SK-N-SH (cell line): ENCODE data around the gene NCAPD3. TPM values are rescaled to one million over a fixed set of nuclear protein-coding genes. Genes with fewer than 3 reads are reported as not detected.
A peak's percentile ranks its signal among the peaks of the same experiment; 100 is the strongest.

Source experiments
- CTCF ChIA-PET: fragments of 300-600, 350-600 bp; formaldehyde crosslinking; extraction: SDS; loops from one replicate; lab custom pipeline; 2021; lab: Yijun Ruan, JAX
- POLR2A ChIA-PET: fragments of 350-600 bp; sonication (Branson Sonifier 250); formaldehyde crosslinking; extraction: SDS; loops from one replicate; lab custom pipeline; 2020; ENCODE audit warnings: antibody characterized with exemption, inconsistent platforms; lab: Yijun Ruan, JAX
- DNase-seq: peaks from one replicate; pipeline ENCODE4 v3.0.0; 2012
- H2AFZ ChIP-seq: fragments of 200-600 bp; sonication (generic); 2 replicates; pipeline ENCODE4 v1.8.1; 2016; ENCODE audit warnings: antibody characterized with exemption, mild to moderate bottlenecking, low read depth
- H3F3A ChIP-seq: fragments of 200-600 bp; sonication (generic); replicated peaks from 2 replicates; pipeline ENCODE3; 2016; ENCODE audit warnings: antibody characterized with exemption, mild to moderate bottlenecking; ENCODE audit not compliant: insufficient read depth
- H3K27ac ChIP-seq, 2 experiments: fragments of 200-500 bp in 1 of 2; fragments of 200-600 bp in 1 of 2; sonication (Bioruptor generic) in 1 of 2; sonication (generic), shearing (Covaris generic) in 1 of 2; 2 replicates each; pipeline versions ENCODE4 v1.5.1 to v1.6.1; 2014 to 2016; ENCODE audit warnings: low read depth in 2 of 2, inconsistent platforms in 1 of 2, low read length in 1 of 2, mild to moderate bottlenecking in 1 of 2, mixed read lengths in 1 of 2
- H3K27me3 ChIP-seq: fragments of 200-600 bp; sonication (generic), shearing (Covaris generic); 2 replicates; pipeline ENCODE4 v1.6.1; 2016; ENCODE audit warnings: mixed run types; ENCODE audit not compliant: insufficient read depth
- H3K36me3 ChIP-seq, 2 experiments: fragments of 200-500 bp in 1 of 2; fragments of 200-600 bp in 1 of 2; sonication (Bioruptor generic) in 1 of 2; sonication (generic) in 1 of 2; replicated peaks in 1 of 2; 2 replicates each; pipeline versions ENCODE3 to v1.5.1; 2014 to 2016; ENCODE audit warnings: low read length in 1 of 2, mild to moderate bottlenecking in 1 of 2; ENCODE audit not compliant: insufficient read depth in 2 of 2, control insufficient read depth in 1 of 2
- H3K4me1 ChIP-seq, 2 experiments: fragments of 200-500 bp in 1 of 2; fragments of 200-600 bp in 1 of 2; sonication (Bioruptor generic) in 1 of 2; sonication (generic), shearing (Covaris generic) in 1 of 2; 2 replicates each; pipeline versions ENCODE4 v1.5.1 to v1.6.1; 2014 to 2016; ENCODE audit warnings: low read depth in 1 of 2, low read length in 1 of 2, mixed run types in 1 of 2; ENCODE audit not compliant: insufficient read depth in 2 of 2, control insufficient read depth in 1 of 2
- H3K4me2 ChIP-seq: fragments of 200-600 bp; sonication (generic), shearing (Covaris generic); 2 replicates; pipeline ENCODE4 v1.6.1; 2017; ENCODE audit warnings: mixed run types
- H3K4me3 ChIP-seq, 2 experiments: fragments of 200-500 bp in 1 of 2; fragments of 200-600 bp in 1 of 2; sonication (Bioruptor generic) in 1 of 2; sonication (generic), shearing (Covaris generic) in 1 of 2; 2 replicates each; pipeline versions ENCODE4 v1.5.1 to v1.8.1; 2014 to 2016; ENCODE audit warnings: low read depth in 2 of 2, inconsistent platforms in 1 of 2, low read length in 1 of 2, mild to moderate bottlenecking in 1 of 2, mixed read lengths in 1 of 2, moderate library complexity in 1 of 2
- H3K79me2 ChIP-seq: fragments of 200-600 bp; sonication (generic); 2 replicates; pipeline ENCODE4 v1.8.1; 2017; ENCODE audit warnings: mild to moderate bottlenecking; ENCODE audit not compliant: insufficient read depth
- H3K9ac ChIP-seq: fragments of 200-600 bp; sonication (generic); 2 replicates; pipeline ENCODE4 v1.6.1; 2017; ENCODE audit warnings: mixed run types
- H3K9me2 ChIP-seq: fragments of 200-600 bp; sonication (generic); 2 replicates; pipeline ENCODE4 v1.6.1; 2017; ENCODE audit warnings: mixed run types
- H3K9me3 ChIP-seq: fragments of 200-600 bp; sonication (generic); 2 replicates; pipeline ENCODE4 v1.6.1; 2017; ENCODE audit warnings: mixed run types, mild to moderate bottlenecking, moderate library complexity
- H4K20me1 ChIP-seq: fragments of 200-600 bp; sonication (generic); 2 replicates; pipeline ENCODE4 v1.6.1; 2017; ENCODE audit warnings: mild to moderate bottlenecking, mixed run types; ENCODE audit not compliant: insufficient read depth
- ELF1 ChIP-seq: IDR thresholded peaks from 2 replicates; pipeline ENCODE4 v1.4.0; 2012
- FOXM1 ChIP-seq: IDR thresholded peaks from 2 replicates; pipeline ENCODE4 v1.4.0; 2012; ENCODE audit warnings: low read depth, mild to moderate bottlenecking
- GABPA ChIP-seq: IDR thresholded peaks from 2 replicates; pipeline ENCODE4 v1.4.0; 2012; ENCODE audit warnings: low read depth, mild to moderate bottlenecking
- JUND ChIP-seq: IDR thresholded peaks from 2 replicates; pipeline ENCODE4 v1.4.0; 2012
- MXI1 ChIP-seq: IDR thresholded peaks from 2 replicates; pipeline ENCODE4 v1.6.1; 2012; ENCODE audit warnings: mild to moderate bottlenecking, low read depth, low read length, improper control_type of control experiment
- NFIC ChIP-seq: IDR thresholded peaks from 2 replicates; pipeline ENCODE4 v1.4.0; 2012; ENCODE audit warnings: borderline replicate concordance
- POLR2AphosphoS5 ChIP-seq: IDR thresholded peaks from 2 replicates; pipeline ENCODE4 v1.6.1; 2012; ENCODE audit warnings: low read depth, low read length
- RFX5 ChIP-seq: IDR thresholded peaks from 2 replicates; pipeline ENCODE4 v1.6.1; 2012; ENCODE audit warnings: mild to moderate bottlenecking, improper control_type of control experiment, low read length
- SIN3A ChIP-seq: IDR thresholded peaks from 2 replicates; pipeline ENCODE4 v1.6.1; 2012; ENCODE audit warnings: low read depth, mild to moderate bottlenecking, low read length, moderate library complexity, borderline replicate concordance
- TAF1 ChIP-seq: IDR thresholded peaks from 2 replicates; pipeline ENCODE4 v1.6.1; 2012; ENCODE audit warnings: low read depth, mild to moderate bottlenecking, low read length, moderate library complexity, borderline replicate concordance
- TCF12 ChIP-seq: IDR thresholded peaks from 2 replicates; pipeline ENCODE4 v1.4.0; 2012
- WGBS: methylation state at CpG from one replicate; pipeline ENCODE4 v1.1.6; 2017; ENCODE audit warnings: low lambda C conversion rate; 5-methylcytosine and 5-hydroxymethylcytosine counted together
- polyA plus RNA-seq, 3 experiments: library from polyadenylated mRNA; depleted of rRNA; stranded (reverse); fragments of >200 nt; gene quantifications; 2 replicates each; pipeline ENCODE4 v1.2.3, GENCODE V29; 2012
- TF ChIP-seq, protein P1 (sequence below): IDR thresholded peaks from 2 replicates; pipeline ENCODE4 v1.4.0; 2012; ENCODE audit warnings: low read depth
- TF ChIP-seq, protein P2 (sequence below): IDR thresholded peaks from 2 replicates; pipeline ENCODE4 v1.4.0; 2012; ENCODE audit warnings: low read depth, borderline replicate concordance
- TF ChIP-seq, protein P3 (sequence below): IDR thresholded peaks from 2 replicates; pipeline ENCODE4; 2012
- TF ChIP-seq, protein P4 (sequence below): IDR thresholded peaks from 2 replicates; pipeline ENCODE4 v1.6.1; 2012; ENCODE audit warnings: mild to moderate bottlenecking, low read depth, low read length, moderate library complexity
- TF ChIP-seq, protein P5 (sequence below): fragments of 200-600 bp; sonication (generic); IDR thresholded peaks from 2 replicates; pipeline ENCODE4 v1.6.1; 2017; ENCODE audit warnings: antibody characterized with exemption, mild to moderate bottlenecking, moderate library complexity

The NCAPD3 gene
- polyA plus RNA-seq, 1 of the 3 experiments (the other 2 are of a cell fraction): 19.5 TPM

DNA sequence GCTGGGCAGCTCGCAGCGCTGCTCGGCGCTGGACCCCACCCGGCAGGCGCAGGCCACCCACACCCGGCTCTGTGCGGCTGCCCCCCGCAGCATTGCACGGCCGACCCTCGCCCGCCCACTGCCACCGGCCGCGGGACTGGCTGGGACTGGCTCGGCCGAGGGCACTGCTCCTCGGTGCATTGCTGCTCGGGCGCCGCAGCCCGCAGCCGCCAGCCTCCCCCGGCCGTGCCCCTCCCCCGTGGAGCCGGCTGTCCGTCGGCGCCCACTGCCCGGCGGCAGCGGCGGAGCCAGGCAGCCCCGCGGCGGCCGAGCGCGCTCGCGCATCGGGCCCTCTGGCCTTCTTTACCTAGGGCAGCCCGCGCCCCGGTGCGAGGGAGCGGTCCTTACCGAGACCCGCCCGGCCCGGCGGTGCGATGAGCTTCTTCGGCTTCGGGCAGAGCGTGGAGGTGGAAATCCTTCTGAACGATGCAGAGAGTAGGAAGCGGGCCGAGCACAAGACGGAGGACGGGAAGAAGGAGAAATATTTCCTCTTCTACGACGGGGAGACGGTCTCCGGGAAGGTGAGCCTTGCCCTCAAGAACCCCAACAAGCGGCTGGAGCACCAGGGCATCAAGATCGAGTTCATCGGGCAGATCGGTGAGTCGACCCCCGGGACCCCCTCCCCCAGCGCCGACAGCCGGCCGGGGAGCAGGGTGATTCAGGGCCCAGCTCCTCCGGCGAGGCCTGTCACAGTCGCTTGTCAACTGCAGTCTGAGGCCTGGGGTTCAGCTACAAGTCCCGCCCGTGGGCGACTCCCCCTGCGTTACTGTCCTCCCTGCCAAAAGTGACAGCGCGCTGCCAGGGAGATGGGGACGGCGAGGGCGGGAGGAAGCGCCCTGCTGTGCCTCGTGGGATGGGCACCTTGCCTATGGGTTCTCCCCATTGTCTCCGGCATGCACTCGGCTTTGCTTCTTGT is 1.2 kb upstream of the NCAPD3 start:
- Histone ChIP-seq H3K36me3 (peaks cover 12 to 17% of the 10 kb centered on the region in 2 experiments), H3K27ac (peak overlapping the region; percentile 85 to 90; a peak in 3 of 4 replicates), H3F3A (no peaks in the 10 kb centered on the region), H3K9me3 (no peaks in the 10 kb centered on the region), H3K27me3 (no peaks in the 10 kb centered on the region), H3K4me2 (peak overlapping the region; percentile 88), H3K79me2 (peaks cover 83% of the 10 kb centered on the region), H3K9me2 (no peaks in the 10 kb centered on the region), H3K4me3 (peak overlapping the region; percentile 79 to 94), H3K9ac (peak overlapping the region; percentile 78), H2AFZ (peak overlapping the region; percentile 50), H3K4me1 (peaks cover 6 to 41% of the 10 kb centered on the region in 2 experiments; a peak in 3 of 4 replicates), H4K20me1 (peaks cover 13% of the 10 kb centered on the region)
- no peak for TF ChIP-seq JUND
- TF ChIP-seq GABPA: no peak; the same call in 1 of the 2 replicates
- peak; percentile 89 for TF ChIP-seq MXI1
- no peak for TF ChIP-seq FOXM1
- TF ChIP-seq, protein P1, sequence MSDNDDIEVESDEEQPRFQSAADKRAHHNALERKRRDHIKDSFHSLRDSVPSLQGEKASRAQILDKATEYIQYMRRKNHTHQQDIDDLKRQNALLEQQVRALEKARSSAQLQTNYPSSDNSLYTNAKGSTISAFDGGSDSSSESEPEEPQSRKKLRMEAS: peak; percentile 27; the same call in 1 of the 2 replicates
- TF ChIP-seq, protein P2, sequence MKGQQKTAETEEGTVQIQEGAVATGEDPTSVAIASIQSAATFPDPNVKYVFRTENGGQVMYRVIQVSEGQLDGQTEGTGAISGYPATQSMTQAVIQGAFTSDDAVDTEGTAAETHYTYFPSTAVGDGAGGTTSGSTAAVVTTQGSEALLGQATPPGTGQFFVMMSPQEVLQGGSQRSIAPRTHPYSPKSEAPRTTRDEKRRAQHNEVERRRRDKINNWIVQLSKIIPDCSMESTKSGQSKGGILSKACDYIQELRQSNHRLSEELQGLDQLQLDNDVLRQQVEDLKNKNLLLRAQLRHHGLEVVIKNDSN: no peak
- ChIA-PET CTCF (interaction anchor here (0.6 to 2.9 kb wide), 5 partner anchors 10 to 51 kb away, joined by 3 to 13 read pairs (median 5); partner anchors contain the start of gene GLB1L3), POLR2A (interaction anchor here (0.6 to 1.2 kb wide), 7 partner anchors 8 to 41 kb away, joined by 3 to 7 read pairs (median 3); partner anchors contain the start of gene ACAD8)
- peak; percentile 66 for DNase-seq
- 0% methylated on average over 24 of the region's 93 CpGs for WGBS

DNA sequence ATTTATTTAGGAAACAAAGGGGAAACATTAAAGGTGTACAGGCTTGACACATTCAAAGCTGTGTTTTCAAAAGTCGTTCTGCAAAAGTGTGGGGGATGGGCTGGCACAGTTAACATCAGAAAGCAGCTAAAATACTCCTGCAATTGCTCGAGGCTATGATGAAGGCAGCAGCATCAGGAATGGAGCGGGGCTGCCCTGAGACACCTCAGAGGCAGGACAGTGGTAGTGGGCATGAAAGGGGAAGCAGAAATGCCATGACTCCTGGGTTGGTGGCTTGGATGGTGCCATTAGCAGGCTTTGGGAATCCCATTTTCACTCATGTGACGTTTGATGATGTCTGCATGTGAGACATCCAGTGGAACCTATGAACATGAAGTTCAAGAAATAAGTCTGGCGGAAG is 646 bp downstream of the NCAPD3 start:
- Histone ChIP-seq H3K4me2 (peak overlapping the region; percentile 88), H3F3A (no peaks in the 10 kb centered on the region), H3K79me2 (peaks cover 76% of the 10 kb centered on the region), H3K4me1 (peaks cover 6 to 26% of the 10 kb centered on the region in 2 experiments; a peak in 3 of 4 replicates), H3K9ac (peak overlapping the region; percentile 65; the same call in 1 of the 2 replicates), H2AFZ (peak overlapping the region; percentile 69; the same call in 1 of the 2 replicates), H4K20me1 (peaks cover 4% of the 10 kb centered on the region), H3K36me3 (peaks cover 23 to 25% of the 10 kb centered on the region in 2 experiments), H3K9me2 (no peaks in the 10 kb centered on the region), H3K27me3 (no peaks in the 10 kb centered on the region), H3K4me3 (peak overlapping the region; percentile 79 to 94), H3K27ac (no peak overlapping the region), H3K9me3 (no peaks in the 10 kb centered on the region)
- no peak for DNase-seq
- WGBS: 1% methylated on average over 5 of the region's 5 CpGs
- POLR2A ChIA-PET: interaction anchor here (1.0 kb wide), 1 partner anchor 155 kb away, joined by 3 read pairs; no protein-coding TSS in a partner anchor
- CTCF ChIA-PET: interaction anchor here (1.0 to 2.9 kb wide), 3 partner anchors 12 to 22 kb away, joined by 3 to 13 read pairs (median 6); no protein-coding TSS in a partner anchor
- TF ChIP-seq, protein P3, sequence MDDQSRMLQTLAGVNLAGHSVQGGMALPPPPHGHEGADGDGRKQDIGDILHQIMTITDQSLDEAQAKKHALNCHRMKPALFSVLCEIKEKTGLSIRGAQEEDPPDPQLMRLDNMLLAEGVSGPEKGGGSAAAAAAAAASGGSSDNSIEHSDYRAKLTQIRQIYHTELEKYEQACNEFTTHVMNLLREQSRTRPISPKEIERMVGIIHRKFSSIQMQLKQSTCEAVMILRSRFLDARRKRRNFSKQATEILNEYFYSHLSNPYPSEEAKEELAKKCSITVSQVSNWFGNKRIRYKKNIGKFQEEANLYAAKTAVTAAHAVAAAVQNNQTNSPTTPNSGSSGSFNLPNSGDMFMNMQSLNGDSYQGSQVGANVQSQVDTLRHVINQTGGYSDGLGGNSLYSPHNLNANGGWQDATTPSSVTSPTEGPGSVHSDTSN: no peak
- TF ChIP-seq FOXM1 (no peak), RFX5 (no peak), TAF1 (no peak), SIN3A (no peak), ELF1 (no peak), NFIC (no peak), POLR2AphosphoS5 (no peak), JUND (no peak), TCF12 (no peak)
- TF ChIP-seq, protein P4, sequence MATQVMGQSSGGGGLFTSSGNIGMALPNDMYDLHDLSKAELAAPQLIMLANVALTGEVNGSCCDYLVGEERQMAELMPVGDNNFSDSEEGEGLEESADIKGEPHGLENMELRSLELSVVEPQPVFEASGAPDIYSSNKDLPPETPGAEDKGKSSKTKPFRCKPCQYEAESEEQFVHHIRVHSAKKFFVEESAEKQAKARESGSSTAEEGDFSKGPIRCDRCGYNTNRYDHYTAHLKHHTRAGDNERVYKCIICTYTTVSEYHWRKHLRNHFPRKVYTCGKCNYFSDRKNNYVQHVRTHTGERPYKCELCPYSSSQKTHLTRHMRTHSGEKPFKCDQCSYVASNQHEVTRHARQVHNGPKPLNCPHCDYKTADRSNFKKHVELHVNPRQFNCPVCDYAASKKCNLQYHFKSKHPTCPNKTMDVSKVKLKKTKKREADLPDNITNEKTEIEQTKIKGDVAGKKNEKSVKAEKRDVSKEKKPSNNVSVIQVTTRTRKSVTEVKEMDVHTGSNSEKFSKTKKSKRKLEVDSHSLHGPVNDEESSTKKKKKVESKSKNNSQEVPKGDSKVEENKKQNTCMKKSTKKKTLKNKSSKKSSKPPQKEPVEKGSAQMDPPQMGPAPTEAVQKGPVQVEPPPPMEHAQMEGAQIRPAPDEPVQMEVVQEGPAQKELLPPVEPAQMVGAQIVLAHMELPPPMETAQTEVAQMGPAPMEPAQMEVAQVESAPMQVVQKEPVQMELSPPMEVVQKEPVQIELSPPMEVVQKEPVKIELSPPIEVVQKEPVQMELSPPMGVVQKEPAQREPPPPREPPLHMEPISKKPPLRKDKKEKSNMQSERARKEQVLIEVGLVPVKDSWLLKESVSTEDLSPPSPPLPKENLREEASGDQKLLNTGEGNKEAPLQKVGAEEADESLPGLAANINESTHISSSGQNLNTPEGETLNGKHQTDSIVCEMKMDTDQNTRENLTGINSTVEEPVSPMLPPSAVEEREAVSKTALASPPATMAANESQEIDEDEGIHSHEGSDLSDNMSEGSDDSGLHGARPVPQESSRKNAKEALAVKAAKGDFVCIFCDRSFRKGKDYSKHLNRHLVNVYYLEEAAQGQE: no peak
- TF ChIP-seq, protein P2: no peak
- TF ChIP-seq, protein P5, sequence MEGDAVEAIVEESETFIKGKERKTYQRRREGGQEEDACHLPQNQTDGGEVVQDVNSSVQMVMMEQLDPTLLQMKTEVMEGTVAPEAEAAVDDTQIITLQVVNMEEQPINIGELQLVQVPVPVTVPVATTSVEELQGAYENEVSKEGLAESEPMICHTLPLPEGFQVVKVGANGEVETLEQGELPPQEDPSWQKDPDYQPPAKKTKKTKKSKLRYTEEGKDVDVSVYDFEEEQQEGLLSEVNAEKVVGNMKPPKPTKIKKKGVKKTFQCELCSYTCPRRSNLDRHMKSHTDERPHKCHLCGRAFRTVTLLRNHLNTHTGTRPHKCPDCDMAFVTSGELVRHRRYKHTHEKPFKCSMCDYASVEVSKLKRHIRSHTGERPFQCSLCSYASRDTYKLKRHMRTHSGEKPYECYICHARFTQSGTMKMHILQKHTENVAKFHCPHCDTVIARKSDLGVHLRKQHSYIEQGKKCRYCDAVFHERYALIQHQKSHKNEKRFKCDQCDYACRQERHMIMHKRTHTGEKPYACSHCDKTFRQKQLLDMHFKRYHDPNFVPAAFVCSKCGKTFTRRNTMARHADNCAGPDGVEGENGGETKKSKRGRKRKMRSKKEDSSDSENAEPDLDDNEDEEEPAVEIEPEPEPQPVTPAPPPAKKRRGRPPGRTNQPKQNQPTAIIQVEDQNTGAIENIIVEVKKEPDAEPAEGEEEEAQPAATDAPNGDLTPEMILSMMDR: no peak
